ENCODE results near the gene RALGPS1. TPM values are rescaled to one million over a fixed set of nuclear protein-coding genes. Genes with fewer than 3 reads are reported as not detected.
A peak's percentile ranks its signal among the peaks of the same experiment; 100 is the strongest.

Gene RALGPS1
- polyA plus RNA-seq, 3 donors: 0.56 to 4.3 (median 2.3) TPM

GRCh38 chr9:126979461-126979860, 64.9 kb downstream of the RALGPS1 start:
- H3K27ac ChIP-seq (ENCODE audit: low read depth, low read length): no peak overlapping the region
- WGBS, 3 donors: 83 to 85% (median 83%) methylated on average over 5 of the region's 5 CpGs

GRCh38 chr9:126980231-126980630, 65.6 kb downstream of the RALGPS1 start:
- H3K27ac ChIP-seq (ENCODE audit: low read depth, low read length): no peak overlapping the region

GRCh38 chr9:126981218-126981617, 66.6 kb downstream of the RALGPS1 start:
- no peak overlapping the region for H3K27ac ChIP-seq (ENCODE audit: low read depth, low read length)
- 93 to 100% (median 98%) methylated on average over 2 of the region's 2 CpGs for WGBS, 3 donors

GRCh38 chr9:126982215-126983002, 67.8 kb downstream of the RALGPS1 start:
- H3K27ac ChIP-seq (ENCODE audit: low read depth, low read length): no peak overlapping the region
- 86 to 99% (median 91%) methylated on average over 5 of the region's 5 CpGs for WGBS, 3 donors

- no peak overlapping the region for H3K27ac ChIP-seq (ENCODE audit: low read depth, low read length)
- WGBS, 3 donors: 94 to 100% (median 97%) methylated on average over 1 of the region's 1 CpG
Observed at GRCh38 chr9:126983767-126984166, 69.2 kb downstream of the RALGPS1 start.

- no peak overlapping the region for H3K27ac ChIP-seq (ENCODE audit: low read depth, low read length)
- WGBS, 3 donors: 50 to 63% (median 57%) methylated on average over 3 of the region's 3 CpGs
Observed at GRCh38 chr9:126984969-126985368, 70.4 kb downstream of the RALGPS1 start.

GRCh38 chr9:126985870-126986498, 71.4 kb downstream of the RALGPS1 start:
- H3K27ac ChIP-seq (ENCODE audit: low read depth, low read length): no peak overlapping the region
- WGBS, 3 donors: 28 to 74% (median 36%) methylated on average over 7 of the region's 7 CpGs

GRCh38 chr9:126986506-126986951, 71.9 kb downstream of the RALGPS1 start:
- WGBS, 3 donors: 91 to 96% (median 94%) methylated on average over 2 of the region's 2 CpGs
- H3K27ac ChIP-seq (ENCODE audit: low read depth, low read length): no peak overlapping the region

- no peak overlapping the region for H3K27ac ChIP-seq (ENCODE audit: low read depth, low read length)
- WGBS, 3 donors: 97 to 100% (median 99%) methylated on average over 2 of the region's 2 CpGs
Observed at GRCh38 chr9:126988857-126989256, 74.3 kb downstream of the RALGPS1 start.

- peak overlapping the region; percentile 7 for H3K27ac ChIP-seq (ENCODE audit: low read depth, low read length)
- WGBS, 3 donors: 63 to 83% (median 78%) methylated on average over 19 of the region's 19 CpGs
Observed at GRCh38 chr9:126989847-126990842, 75.6 kb downstream of the RALGPS1 start.

- H3K27ac ChIP-seq (ENCODE audit: low read depth, low read length): no peak overlapping the region
- WGBS, 3 donors: 55 to 83% (median 58%) methylated on average over 2 of the region's 2 CpGs
Observed at GRCh38 chr9:126991183-126991582, 76.6 kb downstream of the RALGPS1 start.

GRCh38 chr9:126992427-126992826, 77.8 kb downstream of the RALGPS1 start:
- no peak overlapping the region for H3K27ac ChIP-seq (ENCODE audit: low read depth, low read length)

- 79 to 86% (median 79%) methylated on average over 2 of the region's 2 CpGs for WGBS, 3 donors
- no peak overlapping the region for H3K27ac ChIP-seq (ENCODE audit: low read depth, low read length)
Observed at GRCh38 chr9:126999315-127000068, 84.9 kb downstream of the RALGPS1 start.

- WGBS, 3 donors: 61 to 87% (median 68%) methylated on average over 3 of the region's 3 CpGs
- no peak overlapping the region for H3K27ac ChIP-seq (ENCODE audit: low read depth, low read length)
Observed at GRCh38 chr9:127004946-127005769, 90.6 kb downstream of the RALGPS1 start.

- WGBS, 3 donors: 94 to 95% (median 94%) methylated on average over 5 of the region's 5 CpGs
- H3K27ac ChIP-seq (ENCODE audit: low read depth, low read length): no peak overlapping the region
Observed at GRCh38 chr9:127005770-127006314, 91.3 kb downstream of the RALGPS1 start.

- WGBS, 3 donors: 88 to 96% (median 94%) methylated on average over 6 of the region's 6 CpGs
- H3K27ac ChIP-seq (ENCODE audit: low read depth, low read length): no peak overlapping the region
Observed at GRCh38 chr9:127007638-127008037, 93.1 kb downstream of the RALGPS1 start.

GRCh38 chr9:127008076-127008475, 93.5 kb downstream of the RALGPS1 start:
- 89 to 100% (median 94%) methylated on average over 1 of the region's 1 CpG for WGBS, 3 donors

More at GRCh38 chr9:127008076-127008475, 93.5 kb downstream of the RALGPS1 start:
- no peak overlapping the region for H3K27ac ChIP-seq (ENCODE audit: low read depth, low read length)

Data from adipose tissue (tissue), 3 donors.